GM18519 (cell line): ENCODE data around the gene PRDM2.

ENCODE experiments used
- ATAC-seq: cut with Tn5 transposase; IDR thresholded peaks from one replicate; pipeline ENCODE4 v1.9.1; 2021; ENCODE audit warnings: mild to moderate bottlenecking, moderate library complexity; ENCODE audit not compliant: unreplicated experiment, low FRiP score

PRDM2 gene

GRCh38 chr1:13806108-13806507, 106.1 kb downstream of the PRDM2 start:
- no peak for ATAC-seq

DNA sequence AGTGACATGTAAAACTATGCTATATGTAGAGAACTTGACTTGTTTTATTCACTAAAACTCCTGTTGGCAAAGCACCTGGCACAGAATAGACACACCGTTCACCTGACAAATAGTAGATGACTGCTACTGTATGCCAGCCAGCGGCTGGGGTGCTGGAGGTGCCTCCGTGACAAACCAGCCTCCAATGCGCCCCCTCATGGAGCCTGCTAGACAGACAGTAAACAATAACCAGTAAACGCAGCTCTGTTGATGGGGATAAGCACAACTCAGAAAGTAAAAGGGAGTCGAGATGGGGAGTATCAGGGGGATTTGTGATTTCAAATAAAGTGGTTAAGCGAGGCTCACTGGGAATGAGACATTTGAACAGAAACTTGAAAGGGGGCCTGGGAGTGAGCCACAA, 107.2 kb downstream of the PRDM2 start:
- ATAC-seq: no peak

DNA sequence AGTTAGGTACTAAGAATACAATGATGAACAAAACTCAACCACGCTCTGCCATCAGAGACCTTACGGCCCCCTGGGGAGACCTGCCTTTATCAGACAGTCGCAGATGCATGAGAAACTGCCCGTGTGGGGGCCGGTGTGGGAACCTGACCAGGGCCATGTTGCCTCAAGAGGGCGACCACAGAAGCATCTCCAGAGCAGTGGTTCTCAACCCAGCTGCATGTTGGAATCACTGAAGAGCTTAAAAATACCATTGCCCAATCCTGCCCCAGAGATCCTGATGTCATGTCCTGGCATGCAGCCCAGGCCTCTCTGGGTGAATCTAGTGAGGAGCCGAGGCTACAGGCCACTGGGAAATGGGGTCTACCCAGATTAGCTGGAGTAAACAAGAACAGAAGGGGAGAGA, 108.7 kb downstream of the PRDM2 start:
- no peak for ATAC-seq

DNA sequence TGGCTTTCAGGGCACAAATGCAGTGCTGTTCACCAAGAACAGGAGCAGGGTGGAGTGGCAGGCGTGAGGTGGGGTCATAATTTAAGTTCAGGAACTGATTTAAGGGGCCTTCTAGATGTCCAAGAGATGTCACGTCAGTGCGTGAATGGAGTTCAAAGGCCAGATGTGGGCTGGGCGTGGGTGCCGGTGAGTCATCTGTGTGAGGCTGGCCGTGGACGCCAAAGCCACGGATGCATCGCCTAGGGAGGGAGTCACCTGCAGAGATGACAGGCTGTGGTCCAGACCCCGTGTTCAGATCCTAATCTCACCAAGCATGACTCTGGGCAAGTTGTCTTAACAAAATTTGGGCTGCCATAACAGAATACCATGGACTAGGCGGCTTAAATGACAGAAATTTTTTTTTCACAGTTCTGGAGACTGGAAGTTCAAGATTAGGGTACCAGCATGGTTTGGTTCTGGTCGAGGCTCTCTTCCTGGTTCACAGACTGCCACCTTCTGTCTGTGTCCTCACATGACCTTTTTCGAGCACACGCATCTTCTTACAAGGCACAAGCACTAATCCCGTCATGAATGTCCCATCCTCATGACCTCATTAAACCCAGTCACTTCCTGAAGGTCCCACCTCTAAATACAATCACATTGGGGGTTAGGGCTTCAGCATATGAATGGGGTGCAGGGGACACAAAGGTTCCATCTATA, 109.6 kb downstream of the PRDM2 start:
- no peak for ATAC-seq

GRCh38 chr1:13812456-13813397, 112.7 kb downstream of the PRDM2 start:
- no peak for ATAC-seq

- no peak for ATAC-seq
Measured at GRCh38 chr1:13813398-13814012, 113.5 kb downstream of the PRDM2 start.

GRCh38 chr1:13814131-13814530, 114.1 kb downstream of the PRDM2 start:
- ATAC-seq: no peak

DNA sequence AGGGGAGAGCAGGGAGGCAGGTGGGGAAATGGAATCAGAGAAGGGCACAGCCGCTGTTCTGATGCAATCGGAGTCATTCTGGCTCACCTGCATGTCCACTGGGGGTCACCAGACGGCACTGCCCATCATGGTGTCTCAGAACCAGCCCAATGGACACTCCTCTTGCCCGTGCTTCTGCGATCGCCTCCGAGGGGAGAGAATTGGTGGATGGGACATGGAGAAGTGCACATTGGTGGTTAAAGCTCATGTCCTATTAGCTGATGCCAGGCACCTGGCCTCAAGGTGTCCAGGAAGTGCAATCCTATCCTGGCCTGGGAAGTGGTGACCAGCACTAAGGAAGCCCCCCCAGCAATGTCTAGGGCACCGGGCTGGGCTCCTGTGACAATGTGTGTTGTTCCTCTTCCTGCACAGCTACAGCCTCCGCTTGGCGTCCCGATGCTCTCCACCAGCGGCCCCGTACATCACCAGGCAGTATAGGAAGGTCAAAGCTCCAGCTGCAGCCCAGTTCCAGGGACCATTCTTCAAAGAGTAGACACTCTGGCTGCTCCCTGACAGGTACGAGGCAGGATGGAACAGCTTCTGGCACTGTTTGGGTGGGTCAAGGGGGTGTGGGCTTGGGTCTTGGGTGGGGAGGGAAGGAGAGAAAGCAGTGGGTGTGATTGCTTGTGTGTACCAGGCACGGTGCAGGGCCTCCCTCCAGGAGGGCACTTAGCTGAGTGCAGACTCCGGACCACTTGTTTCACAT, 116.2 kb downstream of the PRDM2 start:
- no peak for ATAC-seq

GRCh38 chr1:13817906-13818305, 117.9 kb downstream of the PRDM2 start:
- ATAC-seq: no peak

DNA sequence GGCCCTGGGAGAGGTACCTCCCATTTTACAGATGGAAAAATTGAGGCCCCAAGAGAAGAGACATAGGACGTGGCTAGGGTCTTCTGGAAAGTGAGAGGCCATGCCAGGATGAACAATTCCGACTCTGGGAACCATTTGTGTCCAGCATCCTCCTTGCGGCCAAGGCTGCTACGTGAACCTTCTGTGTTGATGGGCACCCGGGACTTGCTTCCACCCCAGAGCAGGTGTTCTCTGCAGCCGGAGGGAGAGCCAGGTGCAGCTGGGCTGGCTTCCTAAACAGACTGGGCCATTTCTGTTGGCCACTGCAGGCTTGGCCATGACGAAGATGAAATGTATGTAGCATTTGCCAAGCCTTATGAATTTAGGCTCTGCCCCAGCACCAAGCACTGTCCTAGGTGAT, 118.9 kb downstream of the PRDM2 start:
- ATAC-seq: no peak

DNA sequence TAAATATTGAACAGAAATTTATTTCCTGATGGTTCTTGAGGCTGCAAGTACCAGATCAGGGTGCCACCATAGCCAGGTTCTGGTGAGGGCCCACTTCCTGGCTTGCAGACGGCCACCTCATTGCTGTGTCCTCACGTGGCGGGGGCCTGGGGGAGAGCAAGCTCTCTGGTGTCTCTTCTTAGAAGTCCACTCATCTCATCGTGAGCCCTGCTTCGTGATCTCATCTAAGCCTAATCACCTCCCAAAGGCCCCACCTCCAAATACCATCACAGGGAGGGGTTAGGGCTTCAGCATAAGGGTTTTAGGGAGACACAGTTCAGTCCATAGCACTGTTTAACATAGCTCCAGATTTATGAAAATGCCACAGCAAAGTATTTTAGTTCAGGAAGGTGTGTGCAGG, 119.7 kb downstream of the PRDM2 start:
- ATAC-seq: no peak

DNA sequence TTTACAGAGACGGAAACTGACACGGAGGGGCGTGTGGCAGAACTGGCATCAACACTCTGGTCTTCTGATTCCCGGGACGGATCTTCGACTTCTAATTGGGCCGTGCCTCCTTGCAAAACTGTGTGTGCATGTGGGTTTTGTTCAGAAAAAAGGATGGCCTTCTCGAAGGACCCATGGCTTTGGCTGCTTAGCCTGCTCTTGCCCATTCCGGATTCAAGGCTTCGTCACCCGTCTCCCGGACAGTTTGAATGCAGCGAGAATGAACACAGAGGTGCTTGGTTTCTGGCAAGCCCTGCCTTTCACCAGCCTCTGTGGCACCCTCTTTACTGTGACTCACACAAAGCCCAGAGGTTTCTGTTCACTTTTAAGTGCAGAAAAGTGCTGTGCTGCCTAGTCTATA, 120.1 kb downstream of the PRDM2 start:
- ATAC-seq: no peak

GRCh38 chr1:13820456-13820855, 120.5 kb downstream of the PRDM2 start:
- no peak for ATAC-seq

GRCh38 chr1:13823126-13823880, 123.3 kb downstream of the PRDM2 start:
- ATAC-seq: no peak

DNA sequence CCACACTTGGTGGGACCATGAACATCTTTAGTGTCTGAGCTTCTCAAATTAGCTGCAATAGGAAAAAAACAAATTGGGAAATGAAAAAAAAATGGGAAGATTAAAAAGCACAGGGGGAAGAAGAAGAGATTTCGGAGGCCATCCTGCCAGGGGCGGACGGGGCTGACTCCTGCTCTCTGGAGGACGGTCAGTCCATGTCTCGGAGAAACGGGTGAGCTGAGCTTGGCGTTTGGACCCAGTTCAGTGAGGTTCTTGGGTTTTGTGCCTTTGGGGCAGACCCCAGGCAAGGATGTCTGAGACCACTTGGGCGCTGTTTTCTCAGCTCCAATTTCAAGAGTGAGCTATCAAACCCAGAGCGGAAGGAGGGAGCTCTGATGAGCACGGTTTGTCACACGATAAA, 123.9 kb downstream of the PRDM2 start:
- ATAC-seq: no peak

DNA sequence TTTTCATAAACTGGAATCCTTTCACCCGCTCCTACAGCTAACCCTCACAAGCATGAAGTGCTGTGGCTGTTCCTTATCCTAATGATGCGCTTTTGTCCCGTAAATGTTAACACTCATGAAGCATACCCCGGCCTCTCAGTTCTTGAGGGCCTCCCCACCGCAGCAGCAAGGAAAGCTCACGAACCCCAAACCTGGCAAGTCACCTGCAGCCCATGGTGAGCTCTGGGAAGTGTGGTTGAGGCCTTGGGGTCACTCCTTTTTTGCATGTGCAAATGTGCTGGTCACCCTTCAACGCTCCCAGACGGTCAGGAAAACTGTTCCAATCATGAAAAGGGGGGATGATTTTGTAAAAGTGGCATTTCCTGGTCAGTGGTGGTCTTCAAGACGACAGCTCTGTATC, 124.6 kb downstream of the PRDM2 start:
- no peak for ATAC-seq

GRCh38 chr1:13825033-13825432, 125.0 kb downstream of the PRDM2 start:
- no peak for ATAC-seq

DNA sequence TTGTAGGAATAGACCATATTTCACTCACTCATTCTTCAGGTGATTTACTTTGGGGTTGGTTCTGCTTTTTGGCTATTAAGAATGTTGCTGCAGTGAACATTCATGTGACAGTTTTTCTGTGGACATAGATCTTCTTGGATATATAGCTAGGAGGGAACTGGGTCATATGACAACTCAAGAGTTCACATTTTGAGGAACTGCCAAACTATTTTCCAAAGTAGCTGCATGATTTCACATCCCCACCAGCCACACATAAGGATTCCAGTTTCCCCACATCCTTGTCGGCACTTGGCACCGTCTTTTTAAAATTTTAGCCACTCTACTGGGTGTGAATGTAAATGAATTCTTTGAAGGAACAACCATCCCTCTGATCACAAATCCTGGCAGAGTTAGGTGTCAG, 126.0 kb downstream of the PRDM2 start:
- ATAC-seq: no peak

- ATAC-seq: no peak
Measured at GRCh38 chr1:13826591-13826990, 126.6 kb downstream of the PRDM2 start.
